ENCODE measurements around the gene DLG4. TPM values are rescaled to one million over a fixed set of nuclear protein-coding genes. Genes with fewer than 3 reads are reported as not detected.

DLG4 gene
- total RNA-seq, 1 experiment from 2014 or later = 59.7 TPM

DNA sequence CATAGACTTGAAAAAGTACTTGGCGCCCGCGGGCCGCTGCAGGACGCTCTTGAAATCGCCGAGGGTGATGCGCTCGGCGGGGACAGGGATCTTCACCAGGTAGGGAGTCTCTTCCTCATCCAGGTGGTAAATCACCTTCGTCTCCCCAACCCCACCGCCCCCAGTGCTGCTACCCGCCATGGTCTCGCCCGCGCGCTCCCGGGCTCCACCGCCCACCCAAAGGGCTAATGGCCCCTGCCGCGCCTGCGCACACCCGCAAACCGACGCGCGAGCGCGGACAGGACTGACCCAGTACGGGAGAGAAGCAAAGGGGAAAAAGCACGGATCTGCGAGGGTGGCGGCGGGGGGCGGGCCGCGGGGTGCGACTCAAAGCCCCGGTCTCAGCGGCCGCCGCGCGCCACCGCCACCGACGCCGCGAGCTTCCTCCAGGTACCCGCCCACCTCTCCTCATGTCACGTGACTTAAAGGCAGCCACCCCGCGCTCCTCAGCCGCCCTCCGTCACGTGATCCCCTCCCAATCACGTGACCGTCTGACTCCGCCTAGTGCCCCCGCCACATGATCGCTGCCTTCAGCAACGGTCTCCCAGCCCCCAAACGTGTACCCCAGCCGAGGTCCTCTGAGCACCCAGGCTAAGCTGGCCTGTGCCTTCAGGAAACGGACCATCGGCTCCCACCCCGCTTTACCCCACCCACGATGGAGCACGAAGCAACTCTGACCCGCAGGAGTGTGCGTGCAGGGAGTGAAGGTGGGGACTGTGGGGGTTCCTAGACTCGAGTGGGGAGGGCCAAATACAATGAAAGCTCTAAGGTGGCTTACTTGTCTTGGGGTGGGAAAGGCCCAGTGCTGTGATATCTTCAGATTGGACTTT is 14.7 kb upstream of the DLG4 start, which contains the start of gene DVL2 (continued):
- TF ChIP-seq ZNF425 (CRISPR knock-in tag; conservative IDR thresholded peaks at IDR 0.05) (peak; percentile 90), NR3C1 (CRISPR knock-in tag; conservative IDR thresholded peaks at IDR 0.05; ENCODE audit: low read depth) (0 out of 2 replicates have a peak, but pooled peaks have one; percentile 44), E2F4 (CRISPR knock-in tag; IDR thresholded peaks at IDR 0.05; ENCODE audit: borderline replicate concordance, low read depth) (peak; percentile 56; the same call in 1 of the 2 replicates), TP53 (CRISPR knock-in tag; IDR thresholded peaks at IDR 0.05) (peak; percentile 65; the same call in 1 of the 2 replicates), PRRX2 (CRISPR knock-in tag; IDR thresholded peaks at IDR 0.05) (peak; percentile 95), EMX1 (CRISPR knock-in tag; IDR thresholded peaks at IDR 0.05) (peak; percentile 88), ATF6 (CRISPR knock-in tag; IDR thresholded peaks at IDR 0.05) (no peak), ZNF138 (CRISPR knock-in tag; conservative IDR thresholded peaks at IDR 0.05) (peak; percentile 78), ATF1 (CRISPR knock-in tag; IDR thresholded peaks at IDR 0.05) (peak; percentile 97), ZNF671 (CRISPR knock-in tag; IDR thresholded peaks at IDR 0.05) (peak; percentile 84; the same call in 1 of the 2 replicates), USF2 (CRISPR knock-in tag; IDR thresholded peaks at IDR 0.05) (peak; percentile 100), ARID4B (CRISPR knock-in tag; IDR thresholded peaks at IDR 0.05; ENCODE audit: borderline replicate concordance) (no peak; the same call in 1 of the 2 replicates), CREB1 (CRISPR knock-in tag; IDR thresholded peaks at IDR 0.05) (peak; percentile 94), ETV6 (CRISPR knock-in tag; IDR thresholded peaks at IDR 0.05) (peak; percentile 93), ZNF121 (CRISPR knock-in tag; IDR thresholded peaks at IDR 0.05) (peak; percentile 79; the same call in 1 of the 2 replicates), USF1 (CRISPR knock-in tag; IDR thresholded peaks at IDR 0.05) (peak; percentile 100), ZBTB21 (CRISPR knock-in tag; IDR thresholded peaks at IDR 0.05; ENCODE audit: borderline replicate concordance) (peak; percentile 90), ZNF396 (CRISPR knock-in tag; IDR thresholded peaks at IDR 0.05; ENCODE audit: borderline replicate concordance) (no peak), TEAD1 (CRISPR knock-in tag; IDR thresholded peaks at IDR 0.05) (peak; percentile 60; the same call in 1 of the 2 replicates), ELF4 (CRISPR knock-in tag; IDR thresholded peaks at IDR 0.05; ENCODE audit: low read depth) (peak; percentile 58; the same call in 1 of the 2 replicates), NFATC4 (CRISPR knock-in tag; IDR thresholded peaks at IDR 0.05) (peak; percentile 93)
- TF ChIP-seq, protein P1, sequence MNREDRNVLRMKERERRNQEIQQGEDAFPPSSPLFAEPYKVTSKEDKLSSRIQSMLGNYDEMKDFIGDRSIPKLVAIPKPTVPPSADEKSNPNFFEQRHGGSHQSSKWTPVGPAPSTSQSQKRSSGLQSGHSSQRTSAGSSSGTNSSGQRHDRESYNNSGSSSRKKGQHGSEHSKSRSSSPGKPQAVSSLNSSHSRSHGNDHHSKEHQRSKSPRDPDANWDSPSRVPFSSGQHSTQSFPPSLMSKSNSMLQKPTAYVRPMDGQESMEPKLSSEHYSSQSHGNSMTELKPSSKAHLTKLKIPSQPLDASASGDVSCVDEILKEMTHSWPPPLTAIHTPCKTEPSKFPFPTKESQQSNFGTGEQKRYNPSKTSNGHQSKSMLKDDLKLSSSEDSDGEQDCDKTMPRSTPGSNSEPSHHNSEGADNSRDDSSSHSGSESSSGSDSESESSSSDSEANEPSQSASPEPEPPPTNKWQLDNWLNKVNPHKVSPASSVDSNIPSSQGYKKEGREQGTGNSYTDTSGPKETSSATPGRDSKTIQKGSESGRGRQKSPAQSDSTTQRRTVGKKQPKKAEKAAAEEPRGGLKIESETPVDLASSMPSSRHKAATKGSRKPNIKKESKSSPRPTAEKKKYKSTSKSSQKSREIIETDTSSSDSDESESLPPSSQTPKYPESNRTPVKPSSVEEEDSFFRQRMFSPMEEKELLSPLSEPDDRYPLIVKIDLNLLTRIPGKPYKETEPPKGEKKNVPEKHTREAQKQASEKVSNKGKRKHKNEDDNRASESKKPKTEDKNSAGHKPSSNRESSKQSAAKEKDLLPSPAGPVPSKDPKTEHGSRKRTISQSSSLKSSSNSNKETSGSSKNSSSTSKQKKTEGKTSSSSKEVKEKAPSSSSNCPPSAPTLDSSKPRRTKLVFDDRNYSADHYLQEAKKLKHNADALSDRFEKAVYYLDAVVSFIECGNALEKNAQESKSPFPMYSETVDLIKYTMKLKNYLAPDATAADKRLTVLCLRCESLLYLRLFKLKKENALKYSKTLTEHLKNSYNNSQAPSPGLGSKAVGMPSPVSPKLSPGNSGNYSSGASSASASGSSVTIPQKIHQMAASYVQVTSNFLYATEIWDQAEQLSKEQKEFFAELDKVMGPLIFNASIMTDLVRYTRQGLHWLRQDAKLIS (CRISPR knock-in tag; IDR thresholded peaks at IDR 0.05; ENCODE audit: borderline replicate concordance) = peak; percentile 90; the same call in 1 of the 2 replicates
